ENCODE data around the gene ATP6V1G1. TPM values are rescaled to one million over a fixed set of nuclear protein-coding genes. Genes with fewer than 3 reads are reported as not detected.
A peak's percentile ranks its signal among the peaks of the same experiment; 100 is the strongest.

ATP6V1G1 gene
- polyA plus RNA-seq, 4 donors: 89.7 to 148 (median 97.6) TPM

GRCh38 chr9:114551750-114552685 lies 35.6 kb upstream of the ATP6V1G1 start:
- H3K4me3 ChIP-seq (ENCODE audit: low read depth in 1 of 3, low read length in 3 of 3): no peak overlapping the region
- H3K27me3 ChIP-seq (ENCODE audit: control insufficient read depth in 3 of 3, insufficient read depth in 3 of 3, low read length in 3 of 3): peaks cover 0 to 16% (median 0%) of the 10 kb centered on the region in 3 donors
- H3K9me3 ChIP-seq (ENCODE audit: control insufficient read depth in 2 of 2, insufficient read depth in 1 of 2, low read depth in 1 of 2, low read length in 1 of 2): peaks cover 0 to 10% of the 10 kb centered on the region in 2 donors
- no peaks in the 10 kb centered on the region for H3K4me1 ChIP-seq (ENCODE audit: control insufficient read depth in 3 of 3, insufficient read depth in 2 of 3, low read depth in 1 of 3, low read length in 2 of 3)
- DNase-seq (peak; percentile 64 to 72), FAIRE-seq (no peak)
- H3K36me3 ChIP-seq (ENCODE audit: control insufficient read depth in 3 of 3, insufficient read depth in 2 of 3, low read depth in 1 of 3, low read length in 3 of 3): no peaks in the 10 kb centered on the region
- H3K27ac ChIP-seq (ENCODE audit: low read depth in 1 of 3, low read length in 2 of 3): peak overlapping the region in 1 of 3 donors; percentile 17
- 59 to 69% (median 69%) methylated on average over 6 of the region's 6 CpGs for WGBS, 3 donors

GRCh38 chr9:114552706-114553105 lies 34.9 kb upstream of the ATP6V1G1 start:
- peaks cover 0 to 16% (median 0%) of the 10 kb centered on the region in 3 donors for H3K27me3 ChIP-seq (ENCODE audit: control insufficient read depth in 3 of 3, insufficient read depth in 3 of 3, low read length in 3 of 3)
- no peaks in the 10 kb centered on the region for H3K4me1 ChIP-seq (ENCODE audit: control insufficient read depth in 3 of 3, insufficient read depth in 2 of 3, low read depth in 1 of 3, low read length in 2 of 3)
- no peak for FAIRE-seq
- peaks cover 0 to 10% of the 10 kb centered on the region in 2 donors for H3K9me3 ChIP-seq (ENCODE audit: control insufficient read depth in 2 of 2, insufficient read depth in 1 of 2, low read depth in 1 of 2, low read length in 1 of 2)
- no peak overlapping the region for H3K4me3 ChIP-seq (ENCODE audit: low read depth in 1 of 3, low read length in 3 of 3)
- H3K27ac ChIP-seq (ENCODE audit: low read depth in 1 of 3, low read length in 2 of 3): no peak overlapping the region
- DNase-seq: no peak
- H3K36me3 ChIP-seq (ENCODE audit: control insufficient read depth in 3 of 3, insufficient read depth in 2 of 3, low read depth in 1 of 3, low read length in 3 of 3): no peaks in the 10 kb centered on the region
- WGBS, 3 donors: 83 to 88% (median 87%) methylated on average over 5 of the region's 5 CpGs

- FAIRE-seq: no peak
- H3K4me3 ChIP-seq (ENCODE audit: low read depth in 1 of 3, low read length in 3 of 3): no peak overlapping the region
- H3K9me3 ChIP-seq (ENCODE audit: control insufficient read depth in 2 of 2, insufficient read depth in 1 of 2, low read depth in 1 of 2, low read length in 1 of 2): peaks cover 0 to 7% of the 10 kb centered on the region in 2 donors
- no peaks in the 10 kb centered on the region for H3K36me3 ChIP-seq (ENCODE audit: control insufficient read depth in 3 of 3, insufficient read depth in 2 of 3, low read depth in 1 of 3, low read length in 3 of 3)
- peaks cover 0 to 15% (median 0%) of the 10 kb centered on the region in 3 donors for H3K27me3 ChIP-seq (ENCODE audit: control insufficient read depth in 3 of 3, insufficient read depth in 3 of 3, low read length in 3 of 3)
- DNase-seq: no peak
- no peak overlapping the region for H3K27ac ChIP-seq (ENCODE audit: low read depth in 1 of 3, low read length in 2 of 3)
- WGBS, 3 donors: 90 to 93% (median 93%) methylated on average over 3 of the region's 3 CpGs
- no peaks in the 10 kb centered on the region for H3K4me1 ChIP-seq (ENCODE audit: control insufficient read depth in 3 of 3, insufficient read depth in 2 of 3, low read depth in 1 of 3, low read length in 2 of 3)
These were observed 34.4 kb upstream of the ATP6V1G1 start for GRCh38 chr9:114553202-114553601.

GRCh38 chr9:114555696-114556095 lies 31.9 kb upstream of the ATP6V1G1 start:
- WGBS, 3 donors: 79 to 96% (median 90%) methylated on average over 1 of the region's 1 CpG
- DNase-seq: no peak
- Histone ChIP-seq H3K27me3 (ENCODE audit: control insufficient read depth in 3 of 3, insufficient read depth in 3 of 3, low read length in 3 of 3) (peaks cover 0 to 3% (median 0%) of the 10 kb centered on the region in 3 donors), H3K36me3 (ENCODE audit: control insufficient read depth in 3 of 3, insufficient read depth in 2 of 3, low read depth in 1 of 3, low read length in 3 of 3) (no peaks in the 10 kb centered on the region), H3K4me1 (ENCODE audit: control insufficient read depth in 3 of 3, insufficient read depth in 2 of 3, low read depth in 1 of 3, low read length in 2 of 3) (no peaks in the 10 kb centered on the region), H3K4me3 (ENCODE audit: low read depth in 1 of 3, low read length in 3 of 3) (no peak overlapping the region), H3K27ac (ENCODE audit: low read depth in 1 of 3, low read length in 2 of 3) (no peak overlapping the region), H3K9me3 (ENCODE audit: control insufficient read depth in 2 of 2, insufficient read depth in 1 of 2, low read depth in 1 of 2, low read length in 1 of 2) (peaks cover 0 to 5% of the 10 kb centered on the region in 2 donors)
- FAIRE-seq: no peak

GRCh38 chr9:114558027-114558675 lies 29.4 kb upstream of the ATP6V1G1 start:
- WGBS, 3 donors: 31 to 49% (median 39%) methylated on average over 3 of the region's 3 CpGs
- H3K9me3 ChIP-seq (ENCODE audit: control insufficient read depth in 2 of 2, insufficient read depth in 1 of 2, low read depth in 1 of 2, low read length in 1 of 2): peaks cover 0 to 5% of the 10 kb centered on the region in 2 donors
- no peaks in the 10 kb centered on the region for H3K27me3 ChIP-seq (ENCODE audit: control insufficient read depth in 3 of 3, insufficient read depth in 3 of 3, low read length in 3 of 3)
- peak in 1 of 2 donors; percentile 28 for DNase-seq
- no peak overlapping the region for H3K4me3 ChIP-seq (ENCODE audit: low read depth in 1 of 3, low read length in 3 of 3)
- H3K36me3 ChIP-seq (ENCODE audit: control insufficient read depth in 3 of 3, insufficient read depth in 2 of 3, low read depth in 1 of 3, low read length in 3 of 3): no peaks in the 10 kb centered on the region
- no peak for FAIRE-seq
- no peaks in the 10 kb centered on the region for H3K4me1 ChIP-seq (ENCODE audit: control insufficient read depth in 3 of 3, insufficient read depth in 2 of 3, low read depth in 1 of 3, low read length in 2 of 3)
- H3K27ac ChIP-seq (ENCODE audit: low read depth in 1 of 3, low read length in 2 of 3): no peak overlapping the region

- 43 to 50% (median 47%) methylated on average over 2 of the region's 2 CpGs for WGBS, 3 donors
- no peak overlapping the region for H3K4me3 ChIP-seq (ENCODE audit: low read depth in 1 of 3, low read length in 3 of 3)
- no peaks in the 10 kb centered on the region for H3K36me3 ChIP-seq (ENCODE audit: control insufficient read depth in 3 of 3, insufficient read depth in 2 of 3, low read depth in 1 of 3, low read length in 3 of 3)
- no peaks in the 10 kb centered on the region for H3K27me3 ChIP-seq (ENCODE audit: control insufficient read depth in 3 of 3, insufficient read depth in 3 of 3, low read length in 3 of 3)
- H3K27ac ChIP-seq (ENCODE audit: low read depth in 1 of 3, low read length in 2 of 3): no peak overlapping the region
- no peaks in the 10 kb centered on the region for H3K4me1 ChIP-seq (ENCODE audit: control insufficient read depth in 3 of 3, insufficient read depth in 2 of 3, low read depth in 1 of 3, low read length in 2 of 3)
- DNase-seq: peak in 1 of 2 donors; percentile 13
- H3K9me3 ChIP-seq (ENCODE audit: control insufficient read depth in 2 of 2, insufficient read depth in 1 of 2, low read depth in 1 of 2, low read length in 1 of 2): peaks cover 0 to 5% of the 10 kb centered on the region in 2 donors
- no peak for FAIRE-seq
These were observed 27.6 kb upstream of the ATP6V1G1 start for GRCh38 chr9:114559830-114560513.

- 75 to 86% (median 81%) methylated on average over 3 of the region's 3 CpGs for WGBS, 3 donors
- FAIRE-seq: no peak
- Histone ChIP-seq H3K4me3 (ENCODE audit: low read depth in 1 of 3, low read length in 3 of 3) (no peak overlapping the region), H3K9me3 (ENCODE audit: control insufficient read depth in 2 of 2, insufficient read depth in 1 of 2, low read depth in 1 of 2, low read length in 1 of 2) (peaks cover 0 to 5% of the 10 kb centered on the region in 2 donors), H3K36me3 (ENCODE audit: control insufficient read depth in 3 of 3, insufficient read depth in 2 of 3, low read depth in 1 of 3, low read length in 3 of 3) (no peaks in the 10 kb centered on the region), H3K27me3 (ENCODE audit: control insufficient read depth in 3 of 3, insufficient read depth in 3 of 3, low read length in 3 of 3) (no peaks in the 10 kb centered on the region), H3K27ac (ENCODE audit: low read depth in 1 of 3, low read length in 2 of 3) (no peak overlapping the region), H3K4me1 (ENCODE audit: control insufficient read depth in 3 of 3, insufficient read depth in 2 of 3, low read depth in 1 of 3, low read length in 2 of 3) (no peaks in the 10 kb centered on the region)
- no peak for DNase-seq
These were observed 26.6 kb upstream of the ATP6V1G1 start for GRCh38 chr9:114560956-114561355.

GRCh38 chr9:114561771-114562170 lies 25.8 kb upstream of the ATP6V1G1 start:
- Histone ChIP-seq H3K27me3 (ENCODE audit: control insufficient read depth in 3 of 3, insufficient read depth in 3 of 3, low read length in 3 of 3) (no peaks in the 10 kb centered on the region), H3K27ac (ENCODE audit: low read depth in 1 of 3, low read length in 2 of 3) (no peak overlapping the region), H3K9me3 (ENCODE audit: control insufficient read depth in 2 of 2, insufficient read depth in 1 of 2, low read depth in 1 of 2, low read length in 1 of 2) (peaks cover 0 to 1% of the 10 kb centered on the region in 2 donors), H3K36me3 (ENCODE audit: control insufficient read depth in 3 of 3, insufficient read depth in 2 of 3, low read depth in 1 of 3, low read length in 3 of 3) (no peaks in the 10 kb centered on the region), H3K4me1 (ENCODE audit: control insufficient read depth in 3 of 3, insufficient read depth in 2 of 3, low read depth in 1 of 3, low read length in 2 of 3) (no peaks in the 10 kb centered on the region), H3K4me3 (ENCODE audit: low read depth in 1 of 3, low read length in 3 of 3) (no peak overlapping the region)
- FAIRE-seq: no peak
- WGBS, 3 donors: 76 to 85% (median 78%) methylated on average over 7 of the region's 7 CpGs
- no peak for DNase-seq

Data from small intestine (tissue), 7 donors.